OCI-LY1 (cell line): Measurements from ENCODE around the gene SLC39A11.

ENCODE experiments used
- H2AFZ ChIP-seq: fragments of 200-600 bp; sonication (generic), shearing (Covaris generic); 2 replicates; pipeline ENCODE4 v1.6.0; 2014; ENCODE audit warnings: antibody characterized with exemption, mild to moderate bottlenecking, low read length
- H3F3A ChIP-seq: fragments of 200-600 bp; sonication (generic), shearing (Covaris generic); 2 replicates; pipeline ENCODE4 v1.6.0; 2014; ENCODE audit warnings: mild to moderate bottlenecking, antibody characterized with exemption, low read length, moderate library complexity; ENCODE audit not compliant: insufficient read depth
- H3K27ac ChIP-seq: fragments of 200-600 bp; sonication (generic); 2 replicates; pipeline ENCODE4 v1.5.1; 2014; ENCODE audit warnings: low read length, mixed run types, mild to moderate bottlenecking, low read depth; ENCODE audit not compliant: poor library complexity, severe bottlenecking
- H3K27me3 ChIP-seq: fragments of 200-600 bp; sonication (generic); 2 replicates; pipeline ENCODE4 v1.6.0; 2014; ENCODE audit warnings: antibody characterized with exemption, mild to moderate bottlenecking, low read length, moderate library complexity; ENCODE audit not compliant: insufficient read depth
- H3K36me3 ChIP-seq: fragments of 200-600 bp; sonication (generic); 2 replicates; pipeline ENCODE4 v1.6.1; 2014; ENCODE audit warnings: mild to moderate bottlenecking, antibody characterized with exemption, low read length, moderate library complexity, mixed read lengths; ENCODE audit not compliant: insufficient read depth
- H3K4me1 ChIP-seq: fragments of 200-600 bp; sonication (generic); 2 replicates; pipeline ENCODE4 v1.5.1; 2014; ENCODE audit warnings: mild to moderate bottlenecking, low read length, moderate library complexity; ENCODE audit not compliant: insufficient read depth, severe bottlenecking
- H3K4me2 ChIP-seq: fragments of 200-600 bp; sonication (generic), shearing (Covaris generic); 2 replicates; pipeline ENCODE4 v1.6.1; 2014; ENCODE audit warnings: low read length
- H3K4me3 ChIP-seq: fragments of 200-600 bp; sonication (generic); 2 replicates; pipeline ENCODE4 v1.5.1; 2014; ENCODE audit warnings: low read length, low read depth, mild to moderate bottlenecking, mixed read lengths; ENCODE audit not compliant: poor library complexity, severe bottlenecking
- H3K79me2 ChIP-seq: fragments of 200-600 bp; shearing (Covaris generic); 2 replicates; pipeline ENCODE4 v1.6.1; 2016; ENCODE audit warnings: mixed run types, low read length, mixed read lengths; ENCODE audit not compliant: insufficient read depth
- H3K9ac ChIP-seq: fragments of 200-600 bp; sonication (generic), shearing (Covaris generic); 2 replicates; pipeline ENCODE4 v1.6.1; 2014; ENCODE audit warnings: mild to moderate bottlenecking, low read length, mixed read lengths
- H3K9me2 ChIP-seq: fragments of 200-600 bp; sonication (generic), shearing (Covaris generic); 2 replicates; pipeline ENCODE4 v1.6.1; 2014; ENCODE audit warnings: low read depth, mild to moderate bottlenecking, low read length, mixed read lengths
- H3K9me3 ChIP-seq: fragments of 200-600 bp; shearing (Covaris generic); 2 replicates; pipeline ENCODE4 v1.6.1; 2014; ENCODE audit warnings: low read length, mixed read lengths
- H4K20me1 ChIP-seq: fragments of 200-600 bp; sonication (generic), shearing (Covaris generic); 2 replicates; pipeline ENCODE4 v1.6.0; 2016; ENCODE audit warnings: mild to moderate bottlenecking, low read length; ENCODE audit not compliant: insufficient read depth
- CTCF ChIP-seq: fragments of 200-600 bp; sonication (generic), shearing (Covaris generic); IDR thresholded peaks from 2 replicates; pipeline ENCODE4 v1.5.1; 2017; ENCODE audit warnings: mild to moderate bottlenecking, antibody characterized with exemption, low read length, moderate library complexity, mixed read lengths
- EZH2 ChIP-seq: fragments of 200-600 bp; sonication (generic), shearing (Covaris generic); IDR thresholded peaks from 2 replicates; pipeline ENCODE4 v1.8.0; 2017; ENCODE audit warnings: borderline replicate concordance, mixed run types, mild to moderate bottlenecking, antibody characterized with exemption, low read length, moderate library complexity, mixed read lengths

SLC39A11 gene

DNA sequence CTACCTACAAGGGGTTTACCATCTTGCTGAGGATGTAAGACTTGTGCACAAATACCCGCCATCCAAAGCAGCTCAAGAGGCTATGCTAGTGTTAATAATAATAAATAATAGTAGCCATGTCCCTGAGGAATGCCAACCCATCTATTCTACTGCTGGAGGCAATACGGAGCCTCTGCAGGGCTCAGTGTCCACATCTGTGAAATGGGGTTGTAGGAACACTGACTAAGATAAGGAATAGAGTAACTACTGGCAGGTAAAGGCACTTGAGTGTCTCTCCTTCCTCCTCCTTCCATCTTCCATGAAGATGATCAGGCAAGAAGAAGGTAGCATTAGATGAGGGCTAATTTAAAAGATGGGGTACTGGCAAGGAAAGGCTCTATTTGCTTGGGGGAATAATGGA, 295.3 kb downstream of the SLC39A11 start:
- Histone ChIP-seq H3F3A (no peaks in the 10 kb centered on the region), H3K79me2 (no peaks in the 10 kb centered on the region), H3K9me3 (peaks cover 26% of the 10 kb centered on the region), H3K4me3 (no peak overlapping the region), H3K4me1 (no peaks in the 10 kb centered on the region), H4K20me1 (no peaks in the 10 kb centered on the region), H3K27ac (no peak overlapping the region), H3K9me2 (no peaks in the 10 kb centered on the region), H3K9ac (no peak overlapping the region), H3K4me2 (no peak overlapping the region), H3K36me3 (no peaks in the 10 kb centered on the region), H2AFZ (no peak overlapping the region), H3K27me3 (no peaks in the 10 kb centered on the region)
- TF ChIP-seq CTCF: no peak
- no peak for TF ChIP-seq EZH2

DNA sequence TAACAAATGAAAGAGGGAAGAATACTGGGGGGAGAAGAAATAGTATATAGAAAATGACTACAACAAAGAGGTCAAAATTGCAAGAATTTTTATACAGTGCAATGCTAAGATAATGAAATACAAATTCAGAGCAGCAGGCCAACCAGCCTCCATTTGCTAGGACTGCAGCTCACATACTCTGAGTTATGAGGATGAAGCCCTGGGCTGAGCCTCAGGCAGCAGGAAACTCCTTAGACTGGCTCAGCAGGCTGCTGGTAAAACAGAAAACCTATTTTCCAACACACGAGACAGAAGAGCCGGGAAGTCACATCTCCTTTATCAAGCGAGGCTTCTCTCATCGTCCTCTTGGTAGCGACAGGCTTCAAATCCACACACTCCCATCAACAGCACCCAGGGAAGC, 296.5 kb downstream of the SLC39A11 start:
- no peak for TF ChIP-seq CTCF
- no peak for TF ChIP-seq EZH2
- Histone ChIP-seq H3K9me3 (peaks cover 28% of the 10 kb centered on the region), H3F3A (no peaks in the 10 kb centered on the region), H2AFZ (no peak overlapping the region), H3K4me3 (no peak overlapping the region), H4K20me1 (no peaks in the 10 kb centered on the region), H3K9ac (no peak overlapping the region), H3K27ac (no peak overlapping the region), H3K9me2 (no peaks in the 10 kb centered on the region), H3K27me3 (no peaks in the 10 kb centered on the region), H3K4me2 (no peak overlapping the region), H3K36me3 (no peaks in the 10 kb centered on the region), H3K79me2 (no peaks in the 10 kb centered on the region), H3K4me1 (no peaks in the 10 kb centered on the region)

- TF ChIP-seq CTCF (no peak), EZH2 (no peak)
- H3K9me3 ChIP-seq: peaks cover 28% of the 10 kb centered on the region
- H3K79me2 ChIP-seq: no peaks in the 10 kb centered on the region
These were observed 298.3 kb downstream of the SLC39A11 start for GRCh38 chr17:72794152-72794551.

More at GRCh38 chr17:72794152-72794551, 298.3 kb downstream of the SLC39A11 start:
- Histone ChIP-seq H3K27me3 (no peaks in the 10 kb centered on the region), H4K20me1 (no peaks in the 10 kb centered on the region), H3K9me2 (no peaks in the 10 kb centered on the region), H3K4me1 (no peaks in the 10 kb centered on the region), H3K4me2 (no peak overlapping the region), H3F3A (no peaks in the 10 kb centered on the region), H3K27ac (no peak overlapping the region), H3K4me3 (no peak overlapping the region), H2AFZ (no peak overlapping the region), H3K36me3 (no peaks in the 10 kb centered on the region), H3K9ac (no peak overlapping the region)
